NCI-H2171 treated with DMSO at 0.1 percent for 48 hours (cell line): ENCODE results near the gene NLRP3.
"Not testable (repeated sequence)": the region's sequence is repeated elsewhere in the genome, so short reads cannot be mapped to it uniquely, and the experiment has no call there.

Source experiments
- DNase-seq: peaks from one replicate; lab custom pipeline; 2025; lab: John Stamatoyannopoulos, UW

Gene NLRP3

GRCh38 chr1:247469141-247469535 is 53.2 kb downstream of the NLRP3 start:
- no peak for DNase-seq

- DNase-seq, result not testable (repeated sequence)
Measured at GRCh38 chr1:247470942-247471429, 55.0 kb downstream of the NLRP3 start.

- no peak for DNase-seq
Measured at GRCh38 chr1:247471445-247472016, 55.6 kb downstream of the NLRP3 start.

GRCh38 chr1:247472035-247472434 is 56.1 kb downstream of the NLRP3 start:
- DNase-seq, result no peak

GRCh38 chr1:247474367-247474766 is 58.4 kb downstream of the NLRP3 start:
- DNase-seq, result no peak

GRCh38 chr1:247475793-247476192 is 59.8 kb downstream of the NLRP3 start:
- no peak for DNase-seq

- not testable (repeated sequence) for DNase-seq
Measured at GRCh38 chr1:247476328-247477058, 60.5 kb downstream of the NLRP3 start.

GRCh38 chr1:247482747-247483146 is 66.8 kb downstream of the NLRP3 start:
- no peak for DNase-seq

- peak; percentile 12 for DNase-seq
Measured at GRCh38 chr1:247487057-247487456, 71.1 kb downstream of the NLRP3 start.

- no peak for DNase-seq
Measured at GRCh38 chr1:247491328-247491727, 75.4 kb downstream of the NLRP3 start.

- DNase-seq, result no peak
Measured at GRCh38 chr1:247493106-247493505, 77.1 kb downstream of the NLRP3 start.

- no peak for DNase-seq
Measured at GRCh38 chr1:247494767-247495166, 78.8 kb downstream of the NLRP3 start.

GRCh38 chr1:247496581-247497285 is 80.8 kb downstream of the NLRP3 start:
- no peak for DNase-seq
